Measurements from ENCODE around the gene PRR13. TPM values are rescaled to one million over a fixed set of nuclear protein-coding genes. Genes with fewer than 3 reads are reported as not detected.
"Not testable (repeated sequence)": the region's sequence is repeated elsewhere in the genome, so short reads cannot be mapped to it uniquely, and the experiment has no call there.

The PRR13 gene
- total RNA-seq, 1 donor from 2014 or later = 12.6 TPM

GRCh38 chr12:53472056-53472582, 30.6 kb downstream of the PRR13 start:
- no peak for DNase-seq

GRCh38 chr12:53474077-53474476, 32.5 kb downstream of the PRR13 start:
- no peak for DNase-seq

GRCh38 chr12:53474819-53475218, 33.3 kb downstream of the PRR13 start:
- DNase-seq = no peak

GRCh38 chr12:53476769-53477209, 35.3 kb downstream of the PRR13 start:
- DNase-seq = peak; percentile 48

GRCh38 chr12:53478865-53479264, 37.3 kb downstream of the PRR13 start:
- DNase-seq = no peak

GRCh38 chr12:53479331-53479730, 37.8 kb downstream of the PRR13 start:
- DNase-seq = no peak

GRCh38 chr12:53480491-53481442, 39.2 kb downstream of the PRR13 start:
- DNase-seq = no peak

- not testable (repeated sequence) for DNase-seq
Measured at GRCh38 chr12:53481458-53481857, 39.9 kb downstream of the PRR13 start.

- peak; percentile 42 for DNase-seq
Measured at GRCh38 chr12:53481939-53482586, 40.5 kb downstream of the PRR13 start.

GRCh38 chr12:53482626-53483168, 41.2 kb downstream of the PRR13 start:
- DNase-seq = no peak

GRCh38 chr12:53483225-53483978, 41.9 kb downstream of the PRR13 start:
- no peak for DNase-seq

GRCh38 chr12:53483979-53484377, 42.4 kb downstream of the PRR13 start:
- no peak for DNase-seq

GRCh38 chr12:53484686-53485575, 43.4 kb downstream of the PRR13 start:
- DNase-seq = no peak

- DNase-seq = no peak
Measured at GRCh38 chr12:53485955-53486735, 44.6 kb downstream of the PRR13 start.

- no peak for DNase-seq
Measured at GRCh38 chr12:53486736-53487487, 45.4 kb downstream of the PRR13 start.

GRCh38 chr12:53489242-53489864, 47.8 kb downstream of the PRR13 start:
- DNase-seq = no peak

- DNase-seq = no peak
Measured at GRCh38 chr12:53492188-53492587, 50.7 kb downstream of the PRR13 start.

GRCh38 chr12:53492830-53493609, 51.5 kb downstream of the PRR13 start:
- DNase-seq = peak; percentile 94

All from dermis blood vessel endothelial cell (primary cell).